ENCODE data around the gene CAMK2B.

CAMK2B gene

DNA sequence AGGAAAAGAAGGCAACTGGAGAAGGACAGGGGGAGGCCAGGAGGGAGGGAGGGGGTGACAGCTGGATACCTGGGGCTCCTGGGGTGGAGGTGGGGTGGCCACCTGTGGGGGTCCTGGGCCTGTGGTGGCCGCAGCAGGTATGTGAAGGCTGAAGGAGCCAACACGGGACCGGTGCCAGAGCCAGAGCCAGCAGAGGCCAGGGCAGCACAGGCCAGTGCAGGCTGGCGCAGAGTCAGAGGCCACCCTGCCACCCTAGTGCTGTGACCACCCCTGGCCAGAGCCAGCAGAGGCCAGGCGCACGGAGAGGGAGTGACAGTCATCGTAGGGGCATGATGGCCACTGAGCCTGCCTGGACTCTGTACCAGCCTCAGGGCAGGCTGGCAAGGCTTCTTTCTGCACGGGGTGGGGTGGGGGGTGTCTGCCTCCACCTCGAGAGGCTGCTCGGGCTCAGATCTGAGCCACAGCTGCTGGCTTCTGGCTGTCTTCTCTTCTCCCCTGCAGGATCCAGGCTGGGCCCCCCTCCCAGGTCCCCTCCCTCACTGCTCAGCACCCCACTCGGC, 95.8 kb downstream of the CAMK2B start:
- TF ChIP-seq CTCF (IDR thresholded peaks at IDR 0.05; ENCODE audit: control insufficient read depth, extremely low read depth, insufficient read depth) = no peak
- DNase-seq (ENCODE audit: low read depth) = no peak
- no peak overlapping the region for H3K4me3 ChIP-seq (ENCODE audit: low read depth, low read length)

DNA sequence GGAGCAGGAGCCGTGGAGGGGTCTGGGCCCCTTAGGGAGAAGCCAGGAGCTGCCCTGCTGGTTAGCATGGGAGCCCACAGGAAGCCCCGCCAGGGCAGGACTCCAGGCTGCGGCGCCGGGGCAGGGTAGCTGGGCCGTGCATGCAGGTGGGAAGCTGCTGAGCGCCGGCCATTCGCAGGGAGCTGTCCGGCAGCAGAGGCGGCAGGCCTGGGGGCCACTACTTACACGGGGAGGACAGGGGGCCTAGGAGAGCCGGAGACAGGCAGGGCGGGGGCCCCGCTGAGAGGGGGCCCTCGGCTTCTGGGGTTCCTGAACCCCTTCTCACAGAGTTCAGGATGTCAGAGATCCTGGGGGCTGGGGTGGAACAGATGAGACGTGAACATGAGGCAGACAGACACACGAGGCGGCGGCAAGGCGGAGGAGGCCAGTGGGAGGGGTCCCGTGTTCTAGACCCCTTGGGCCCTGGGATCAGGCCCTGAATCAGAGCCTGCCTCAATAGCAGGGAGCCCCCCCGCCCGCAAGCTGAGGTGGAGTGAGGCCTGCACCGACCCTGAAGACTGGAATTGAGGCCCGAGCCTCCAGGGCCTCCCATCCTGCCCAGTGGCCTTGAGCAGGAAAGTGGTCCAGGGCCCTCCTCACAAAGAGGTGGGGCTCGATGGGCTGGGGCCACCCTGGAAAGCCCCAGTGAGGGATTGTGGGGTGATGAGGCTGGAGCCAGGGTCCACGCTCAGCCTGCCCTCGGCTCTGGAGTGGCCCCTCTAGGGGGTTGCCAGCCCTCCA, 96.6 kb downstream of the CAMK2B start:
- no peak overlapping the region for H3K4me3 ChIP-seq (ENCODE audit: low read depth, low read length)
- TF ChIP-seq CTCF (IDR thresholded peaks at IDR 0.05; ENCODE audit: control insufficient read depth, extremely low read depth, insufficient read depth) = no peak
- no peak for DNase-seq (ENCODE audit: low read depth)

DNA sequence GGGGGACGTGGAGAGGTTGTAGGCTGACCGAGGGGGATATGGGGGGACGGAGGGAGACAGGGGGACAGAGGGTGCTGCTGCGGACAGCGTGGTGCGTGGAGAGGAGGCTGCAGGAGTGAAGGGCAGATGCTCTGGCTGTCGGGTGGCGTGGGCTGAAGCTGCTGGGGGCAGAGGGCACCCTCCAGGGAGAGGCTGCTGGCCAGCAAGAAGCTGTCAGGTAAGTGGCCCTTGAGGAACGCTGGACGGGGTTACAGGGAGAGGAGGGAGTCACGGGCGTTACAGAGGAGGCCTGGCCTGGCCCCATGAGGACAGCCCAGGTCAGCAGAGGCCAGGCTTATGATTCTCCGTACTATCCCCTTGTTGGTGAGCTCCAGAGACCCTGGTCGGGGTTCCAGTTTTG, 97.5 kb downstream of the CAMK2B start:
- no peak overlapping the region for H3K4me3 ChIP-seq (ENCODE audit: low read depth, low read length)
- no peak for DNase-seq (ENCODE audit: low read depth)
- TF ChIP-seq CTCF (IDR thresholded peaks at IDR 0.05; ENCODE audit: control insufficient read depth, extremely low read depth, insufficient read depth) = no peak

DNA sequence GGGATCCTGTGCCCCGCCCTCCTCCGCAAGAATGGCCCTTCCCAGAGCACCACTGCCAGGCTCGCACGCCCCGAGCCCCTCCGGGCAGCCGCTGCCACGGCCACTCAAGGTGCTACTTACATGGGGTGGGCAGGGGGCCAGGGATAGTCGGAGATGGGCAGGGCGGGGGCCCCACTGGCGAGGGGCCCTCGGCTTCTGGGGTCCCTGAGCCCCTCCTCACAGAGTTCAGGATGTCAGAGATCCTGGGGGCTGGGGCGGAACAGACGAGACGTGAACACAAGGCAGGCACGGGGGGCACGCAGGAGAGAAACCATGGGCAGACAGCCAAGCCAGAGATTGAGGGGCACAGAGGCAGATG, 99.0 kb downstream of the CAMK2B start:
- H3K4me3 ChIP-seq (ENCODE audit: low read depth, low read length) = no peak overlapping the region
- DNase-seq (ENCODE audit: low read depth) = no peak
- TF ChIP-seq CTCF (IDR thresholded peaks at IDR 0.05; ENCODE audit: control insufficient read depth, extremely low read depth, insufficient read depth) = no peak

- no peak for DNase-seq (ENCODE audit: low read depth)
- no peak for TF ChIP-seq CTCF (IDR thresholded peaks at IDR 0.05; ENCODE audit: control insufficient read depth, extremely low read depth, insufficient read depth)
- no peak overlapping the region for H3K4me3 ChIP-seq (ENCODE audit: low read depth, low read length)
Measured at GRCh38 chr7:44225566-44226395, 99.6 kb downstream of the CAMK2B start.

DNA sequence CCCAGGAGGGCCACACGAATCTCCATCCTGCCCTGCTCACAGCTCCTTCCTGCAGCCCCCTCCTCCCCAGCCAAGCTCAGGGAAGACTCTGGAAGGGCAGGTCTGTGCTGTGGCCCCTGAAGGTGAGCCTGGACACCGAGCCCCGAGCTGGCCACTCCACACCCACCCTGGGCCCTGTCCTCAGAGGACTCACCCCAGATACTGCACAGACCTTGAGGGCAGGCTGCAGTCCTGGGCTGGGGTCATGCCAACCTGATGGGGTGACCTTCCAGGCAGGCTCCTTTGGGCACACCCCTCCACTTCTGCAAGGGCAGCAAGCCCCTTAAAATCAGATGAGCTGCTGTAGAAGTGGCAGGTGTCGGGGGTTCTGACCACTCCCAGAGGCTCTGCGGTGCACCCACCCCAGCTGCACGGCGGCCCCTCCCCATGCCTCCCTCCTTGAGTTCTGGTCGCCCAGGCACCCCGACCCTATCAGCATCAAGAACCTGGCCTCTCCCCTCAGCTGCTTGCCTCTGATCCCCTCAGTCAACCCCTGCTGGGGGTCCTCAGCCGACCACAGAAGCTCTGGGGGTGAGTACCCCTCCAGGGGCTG, 100.3 kb downstream of the CAMK2B start:
- H3K4me3 ChIP-seq (ENCODE audit: low read depth, low read length) = no peak overlapping the region
- TF ChIP-seq CTCF (IDR thresholded peaks at IDR 0.05; ENCODE audit: control insufficient read depth, extremely low read depth, insufficient read depth) = no peak

More for the DNA sequence above, 100.3 kb downstream of the CAMK2B start:
- DNase-seq (ENCODE audit: low read depth) = no peak
